H9 (cell line): ENCODE measurements around the gene C3orf20. TPM values are rescaled to one million over a fixed set of nuclear protein-coding genes. Genes with fewer than 3 reads are reported as not detected.

Experiments
- DNase-seq: peaks from one replicate; pipeline ENCODE4 v3.0.0-alpha.2; 2017
- H2AFZ ChIP-seq: one replicate; pipeline ENCODE4 v1.6.1; 2013; ENCODE audit warnings: mild to moderate bottlenecking, low read length, control low read depth, moderate library complexity
- H2AK5ac ChIP-seq: 2 replicates; pipeline ENCODE4 v1.6.1; 2013; ENCODE audit warnings: low read length, control low read depth, mixed read lengths; ENCODE audit not compliant: insufficient read length
- H2BK120ac ChIP-seq: one replicate; pipeline ENCODE4 v1.6.1; 2013; ENCODE audit warnings: low read depth, mild to moderate bottlenecking, low read length, control low read depth, inconsistent platforms; ENCODE audit not compliant: poor library complexity, severe bottlenecking
- H2BK12ac ChIP-seq: 2 replicates; pipeline ENCODE4 v1.6.1; 2013; ENCODE audit warnings: low read length, control low read depth, mixed read lengths, low read depth; ENCODE audit not compliant: insufficient read length
- H2BK15ac ChIP-seq: 2 replicates; pipeline ENCODE4 v1.6.1; 2013; ENCODE audit warnings: low read depth, low read length, control low read depth
- H2BK20ac ChIP-seq: one replicate; pipeline ENCODE4 v1.6.1; 2013; ENCODE audit warnings: low read depth, mild to moderate bottlenecking, low read length, control low read depth, inconsistent platforms; ENCODE audit not compliant: poor library complexity, severe bottlenecking
- H2BK5ac ChIP-seq: 2 replicates; pipeline ENCODE4 v1.6.1; 2013; ENCODE audit warnings: low read length, control low read depth, mixed read lengths; ENCODE audit not compliant: insufficient read length
- H3K14ac ChIP-seq: 2 replicates; pipeline ENCODE4 v1.6.1; 2013; ENCODE audit warnings: low read length, control low read depth; ENCODE audit not compliant: insufficient read depth
- H3K18ac ChIP-seq: 2 replicates; pipeline ENCODE4 v1.6.1; 2013; ENCODE audit warnings: low read depth, mild to moderate bottlenecking, mixed read lengths, low read length, control low read depth; ENCODE audit not compliant: insufficient read length
- H3K23ac ChIP-seq: 2 replicates; pipeline ENCODE4 v1.6.1; 2013; ENCODE audit warnings: low read length, control low read depth, mixed read lengths, low read depth; ENCODE audit not compliant: insufficient read length
- H3K23me2 ChIP-seq: 2 replicates; pipeline ENCODE4 v1.6.1; 2013; ENCODE audit warnings: low read depth, mild to moderate bottlenecking, mixed read lengths, low read length, control low read depth; ENCODE audit not compliant: insufficient read length, poor library complexity, severe bottlenecking
- H3K27ac ChIP-seq: 2 replicates; pipeline ENCODE4 v1.5.1; 2013; ENCODE audit warnings: low read length, control low read depth, mixed read lengths, low read depth; ENCODE audit not compliant: insufficient read length
- H3K27me3 ChIP-seq: 2 replicates; pipeline ENCODE4 v1.6.1; 2013; ENCODE audit warnings: low read length, control low read depth, inconsistent platforms; ENCODE audit not compliant: insufficient read depth
- H3K4ac ChIP-seq: 2 replicates; pipeline ENCODE4 v1.6.1; 2013; ENCODE audit warnings: low read depth, mild to moderate bottlenecking, control low read depth, inconsistent platforms, low read length, moderate library complexity
- H3K4me1 ChIP-seq: 2 replicates; pipeline ENCODE4 v1.6.1; 2013; ENCODE audit warnings: low read length, control low read depth, inconsistent platforms; ENCODE audit not compliant: insufficient read depth
- H3K4me2 ChIP-seq: 2 replicates; pipeline ENCODE4 v1.6.1; 2013; ENCODE audit warnings: low read length, control low read depth, mixed read lengths; ENCODE audit not compliant: insufficient read length, insufficient read depth
- H3K56ac ChIP-seq: 2 replicates; pipeline ENCODE4 v1.6.1; 2013; ENCODE audit warnings: low read depth, mild to moderate bottlenecking, mixed read lengths, low read length, control low read depth; ENCODE audit not compliant: insufficient read length
- H3K79me1 ChIP-seq: 2 replicates; pipeline ENCODE4 v1.6.1; 2013; ENCODE audit warnings: low read depth, mild to moderate bottlenecking, moderate library complexity, low read length, control low read depth, inconsistent platforms; ENCODE audit not compliant: insufficient read depth, poor library complexity, severe bottlenecking
- H3K79me2 ChIP-seq: 2 replicates; pipeline ENCODE4 v1.6.1; 2013; ENCODE audit warnings: low read length, control low read depth, inconsistent platforms; ENCODE audit not compliant: insufficient read depth
- H3K9ac ChIP-seq: 2 replicates; pipeline ENCODE4 v1.6.1; 2013; ENCODE audit warnings: low read length, control low read depth, mixed read lengths; ENCODE audit not compliant: insufficient read length; ENCODE audit errors: extremely low read depth
- H3K9me3 ChIP-seq: one replicate; pipeline ENCODE4 v1.6.1; 2013; ENCODE audit warnings: low read depth, low read length, inconsistent platforms; ENCODE audit not compliant: control insufficient read depth
- H3T11ph ChIP-seq: one replicate; pipeline ENCODE4 v1.6.1; 2013; ENCODE audit warnings: mild to moderate bottlenecking, low read length, control low read depth, inconsistent platforms
- H4K20me1 ChIP-seq: one replicate; pipeline ENCODE4 v1.6.1; 2013; ENCODE audit not compliant: control insufficient read depth, insufficient read length, insufficient read depth
- H4K5ac ChIP-seq: 2 replicates; pipeline ENCODE4 v1.6.1; 2013; ENCODE audit warnings: low read depth, mild to moderate bottlenecking, mixed read lengths, low read length, control low read depth; ENCODE audit not compliant: insufficient read length
- H4K8ac ChIP-seq: replicated peaks from 2 replicates; pipeline ENCODE4 v1.6.1; 2013; ENCODE audit warnings: low read length, control low read depth, mixed read lengths, low read depth; ENCODE audit not compliant: insufficient read length
- H4K91ac ChIP-seq: 2 replicates; pipeline ENCODE4 v1.6.1; 2013; ENCODE audit warnings: low read depth, mild to moderate bottlenecking, moderate library complexity, mixed read lengths, low read length, control low read depth; ENCODE audit not compliant: insufficient read length
- H3K27ac Mint-ChIP-seq, 3 experiments: 2 replicates in 2 of 3; 3 replicates in 1 of 3; pipeline ENCODE4 v1.8.0; 2020 to 2021; ENCODE audit warnings: mixed read lengths in 3 of 3, mild to moderate bottlenecking in 1 of 3, moderate library complexity in 1 of 3
- H3K27me3 Mint-ChIP-seq: 2 replicates; pipeline ENCODE4 v1.8.0; 2021; ENCODE audit warnings: low read depth, mild to moderate bottlenecking, moderate library complexity, mixed read lengths
- H3K36me3 Mint-ChIP-seq, 3 experiments: 2 replicates in 2 of 3; 3 replicates in 1 of 3; pipeline ENCODE4 v1.8.0; 2020 to 2021; ENCODE audit warnings: low read depth in 3 of 3, mixed read lengths in 3 of 3; ENCODE audit not compliant: insufficient read depth in 1 of 3
- H3K4me1 Mint-ChIP-seq, 2 experiments: 2 replicates each; pipeline ENCODE4 v1.8.0; 2020; ENCODE audit warnings: mixed read lengths in 2 of 2
- H3K4me3 Mint-ChIP-seq, 2 experiments: 2 replicates in 1 of 2; 3 replicates in 1 of 2; pipeline ENCODE4 v1.8.0; 2020 to 2021; ENCODE audit warnings: mild to moderate bottlenecking in 2 of 2, mixed read lengths in 2 of 2, moderate library complexity in 1 of 2
- H3K9me3 Mint-ChIP-seq, 2 experiments: 2 replicates in 1 of 2; 3 replicates in 1 of 2; pipeline ENCODE4 v1.8.0; 2020; ENCODE audit warnings: mild to moderate bottlenecking in 2 of 2, mixed read lengths in 2 of 2, moderate library complexity in 1 of 2
- WGBS: extraction: QIAGEN DNeasy Blood & Tissue Kit; methylation state at CpG from one replicate; pipeline ENCODE4 v1.1.7; 2013; ENCODE audit warnings: missing lambda C conversion rate, low lambda C conversion rate, mixed read lengths; ENCODE audit not compliant: insufficient read length; ENCODE audit errors: extremely low coverage; 5-methylcytosine and 5-hydroxymethylcytosine counted together
- total RNA-seq: library from RNA; stranded (reverse); gene quantifications from 2 replicates; pipeline ENCODE4 v1.2.1, GENCODE V29; 2021
- TF ChIP-seq, protein P1 (sequence below): fragments of 200-600 bp; sonication (generic); conservative IDR thresholded peaks from 3 replicates; pipeline ENCODE4 v1.8.0; 2021; ENCODE audit warnings: antibody characterized with exemption, mild to moderate bottlenecking

C3orf20 gene
- total RNA-seq, 1 experiment from 2014 or later: not detected

DNA sequence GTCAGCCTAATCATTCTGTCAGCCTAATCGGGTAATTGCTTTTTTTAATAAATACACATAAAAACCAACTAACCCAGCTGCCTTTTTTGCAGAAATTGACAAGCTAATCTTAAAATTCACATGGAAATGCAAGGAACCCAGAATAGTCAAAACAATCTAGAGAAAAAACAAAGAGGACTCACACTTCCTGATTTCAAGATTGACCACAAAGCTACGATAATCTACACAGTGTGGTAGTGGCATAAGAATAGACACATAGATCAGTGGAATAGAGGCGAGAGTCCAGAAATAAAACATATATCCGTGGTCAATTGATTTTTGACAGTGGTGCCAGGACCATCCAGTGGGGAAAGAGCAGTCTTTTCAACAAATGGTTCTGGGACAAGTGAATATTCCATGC, 2.4 kb upstream of the C3orf20 start:
- no peak overlapping the region for H3K4me3 Mint-ChIP-seq
- H4K20me1 ChIP-seq: no peaks in the 10 kb centered on the region
- no peaks in the 10 kb centered on the region for H3K79me2 ChIP-seq
- no peaks in the 10 kb centered on the region for H3K27me3 Mint-ChIP-seq
- no peak overlapping the region for H4K91ac ChIP-seq
- no peak overlapping the region for H3K56ac ChIP-seq
- H3K4ac ChIP-seq: no peak overlapping the region
- H3K27ac Mint-ChIP-seq: no peak overlapping the region
- H3K9me3 Mint-ChIP-seq: no peaks in the 10 kb centered on the region
- no peaks in the 10 kb centered on the region for H3K4me1 ChIP-seq
- peaks cover 12 to 53% (median 49%) of the 10 kb centered on the region in 3 experiments; a peak in 6 of 7 replicates for H3K36me3 Mint-ChIP-seq
- no peak overlapping the region for H2BK20ac ChIP-seq
- H3K79me1 ChIP-seq: no peaks in the 10 kb centered on the region
- no peak overlapping the region for H2BK120ac ChIP-seq
- H2BK12ac ChIP-seq: no peak overlapping the region
- no peak overlapping the region for H3K23ac ChIP-seq
- TF ChIP-seq, protein P1, sequence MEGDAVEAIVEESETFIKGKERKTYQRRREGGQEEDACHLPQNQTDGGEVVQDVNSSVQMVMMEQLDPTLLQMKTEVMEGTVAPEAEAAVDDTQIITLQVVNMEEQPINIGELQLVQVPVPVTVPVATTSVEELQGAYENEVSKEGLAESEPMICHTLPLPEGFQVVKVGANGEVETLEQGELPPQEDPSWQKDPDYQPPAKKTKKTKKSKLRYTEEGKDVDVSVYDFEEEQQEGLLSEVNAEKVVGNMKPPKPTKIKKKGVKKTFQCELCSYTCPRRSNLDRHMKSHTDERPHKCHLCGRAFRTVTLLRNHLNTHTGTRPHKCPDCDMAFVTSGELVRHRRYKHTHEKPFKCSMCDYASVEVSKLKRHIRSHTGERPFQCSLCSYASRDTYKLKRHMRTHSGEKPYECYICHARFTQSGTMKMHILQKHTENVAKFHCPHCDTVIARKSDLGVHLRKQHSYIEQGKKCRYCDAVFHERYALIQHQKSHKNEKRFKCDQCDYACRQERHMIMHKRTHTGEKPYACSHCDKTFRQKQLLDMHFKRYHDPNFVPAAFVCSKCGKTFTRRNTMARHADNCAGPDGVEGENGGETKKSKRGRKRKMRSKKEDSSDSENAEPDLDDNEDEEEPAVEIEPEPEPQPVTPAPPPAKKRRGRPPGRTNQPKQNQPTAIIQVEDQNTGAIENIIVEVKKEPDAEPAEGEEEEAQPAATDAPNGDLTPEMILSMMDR: no peak
- no peak overlapping the region for H2AK5ac ChIP-seq
- no peak overlapping the region for H2BK15ac ChIP-seq
- no peak overlapping the region for H3K27ac ChIP-seq
- H3K9me3 ChIP-seq: no peaks in the 10 kb centered on the region
- no peak overlapping the region for H3K9ac ChIP-seq
- no peak overlapping the region for H2AFZ ChIP-seq
- no peaks in the 10 kb centered on the region for H3K23me2 ChIP-seq
- H2BK5ac ChIP-seq: no peak overlapping the region
- no peak overlapping the region for H3T11ph ChIP-seq
- no peak overlapping the region for H3K4me2 ChIP-seq
- no peak overlapping the region for H3K18ac ChIP-seq
- no peak overlapping the region for H4K5ac ChIP-seq
- no CpG with 5 or more reads among the region's 4 CpGs for WGBS
- H3K4me1 Mint-ChIP-seq: no peaks in the 10 kb centered on the region
- DNase-seq: no peak
- H4K8ac ChIP-seq: no peak overlapping the region
- H3K27me3 ChIP-seq: no peaks in the 10 kb centered on the region
- no peak overlapping the region for H3K14ac ChIP-seq
